T-helper 22 cell (primary cell): ENCODE measurements around the gene PTCHD4.

ENCODE experiments used
- DNase-seq: peaks from one replicate; pipeline ENCODE4 v3.0.0-alpha.2; 2020; ENCODE audit warnings: low read depth

Gene PTCHD4

GRCh38 chr6:48099713-48100587 lies 11.0 kb downstream of the PTCHD4 start:
- DNase-seq, result no peak

- no peak for DNase-seq
These were observed 12.1 kb downstream of the PTCHD4 start for GRCh38 chr6:48098923-48099322.

DNA sequence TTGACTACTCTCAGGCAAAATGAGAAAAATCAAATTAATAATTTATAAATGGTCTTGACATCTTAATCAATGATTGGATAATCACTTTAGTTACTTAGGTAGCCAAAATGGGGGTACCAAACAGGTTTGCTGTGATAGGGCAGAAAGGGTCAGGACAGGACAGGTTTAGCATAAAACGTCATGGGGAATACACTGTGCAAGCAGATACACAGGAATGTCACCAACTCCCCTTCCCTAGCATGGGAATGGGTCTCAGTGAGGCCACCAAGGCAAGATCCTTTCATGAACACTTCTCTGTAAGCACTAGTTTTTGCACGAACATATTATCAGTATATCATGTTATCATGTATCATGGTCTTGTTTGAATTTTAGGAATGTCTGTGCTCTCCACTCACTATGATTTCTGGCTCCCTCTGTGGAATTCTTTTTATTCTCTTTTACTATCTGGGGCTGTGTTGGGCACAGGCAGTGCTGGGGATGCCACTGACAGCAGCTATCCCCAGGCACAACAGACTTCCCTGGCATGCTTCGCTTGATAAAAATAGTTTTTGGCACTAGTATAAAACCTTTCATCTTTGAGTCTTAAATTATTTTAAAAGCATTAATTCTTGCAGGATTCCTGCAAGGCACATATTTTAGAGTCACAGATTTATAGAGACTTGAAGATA lies 18.3 kb downstream of the PTCHD4 start:
- no peak for DNase-seq

GRCh38 chr6:48090546-48090945 lies 20.5 kb downstream of the PTCHD4 start:
- no peak for DNase-seq

DNA sequence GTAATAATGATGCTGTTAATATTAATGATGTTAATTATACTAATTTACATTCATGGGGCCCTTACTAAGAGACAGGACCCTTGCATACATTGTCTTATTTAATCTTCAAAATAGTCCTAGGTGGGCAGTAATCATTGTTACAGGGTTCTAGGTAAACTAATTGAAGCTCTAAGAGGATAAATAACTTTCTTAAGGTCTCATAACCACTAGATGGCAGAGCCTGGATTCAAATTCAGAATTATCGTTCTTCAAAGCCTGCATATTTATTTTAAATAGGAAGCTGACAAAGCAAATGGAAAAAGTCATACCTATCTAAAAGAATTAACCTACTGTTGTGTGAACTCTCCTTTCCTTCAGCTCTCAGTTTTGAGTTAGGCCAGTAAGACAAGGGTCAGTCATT lies 23.5 kb downstream of the PTCHD4 start:
- no peak for DNase-seq

DNA sequence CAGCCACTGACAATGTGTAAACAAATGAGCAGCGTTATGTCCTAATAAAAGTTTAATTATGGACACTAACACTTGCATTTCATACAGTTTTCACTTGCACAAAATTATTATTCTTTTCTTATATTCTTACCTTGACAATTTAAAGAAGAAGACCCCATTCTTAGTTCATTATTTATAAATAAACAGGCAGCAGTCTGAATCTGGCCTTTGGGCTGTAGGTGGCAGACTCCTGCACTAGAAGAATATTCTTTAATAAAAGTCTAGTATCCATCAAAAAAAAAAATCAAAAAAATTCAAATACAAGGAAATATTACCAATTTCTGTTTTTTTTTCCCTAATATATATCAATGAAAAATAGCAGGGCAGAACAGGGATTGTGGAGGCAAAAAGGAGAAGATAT lies 24.8 kb downstream of the PTCHD4 start:
- no peak for DNase-seq

GRCh38 chr6:48085131-48085741 lies 25.8 kb downstream of the PTCHD4 start:
- DNase-seq, result no peak

DNA sequence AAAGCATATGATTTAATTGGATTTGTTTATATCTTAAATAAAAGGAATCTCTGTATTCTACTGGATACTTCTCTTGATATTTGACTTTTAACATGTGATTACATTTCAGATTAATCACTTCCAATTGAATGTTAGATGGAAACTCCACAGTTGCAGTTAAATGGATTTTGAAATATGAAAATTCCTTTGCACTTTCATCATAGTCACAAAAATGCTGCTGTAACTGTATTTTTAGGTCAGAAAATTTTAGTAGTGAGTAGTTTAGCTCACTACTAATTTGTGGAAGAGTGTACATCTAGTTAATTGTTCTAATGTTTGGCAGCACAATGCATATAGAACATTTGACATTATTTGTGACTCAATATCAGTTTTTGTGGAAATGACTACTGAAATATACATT lies 26.8 kb downstream of the PTCHD4 start:
- no peak for DNase-seq

- DNase-seq, result no peak
These were observed 30.6 kb downstream of the PTCHD4 start for GRCh38 chr6:48080227-48081009.

DNA sequence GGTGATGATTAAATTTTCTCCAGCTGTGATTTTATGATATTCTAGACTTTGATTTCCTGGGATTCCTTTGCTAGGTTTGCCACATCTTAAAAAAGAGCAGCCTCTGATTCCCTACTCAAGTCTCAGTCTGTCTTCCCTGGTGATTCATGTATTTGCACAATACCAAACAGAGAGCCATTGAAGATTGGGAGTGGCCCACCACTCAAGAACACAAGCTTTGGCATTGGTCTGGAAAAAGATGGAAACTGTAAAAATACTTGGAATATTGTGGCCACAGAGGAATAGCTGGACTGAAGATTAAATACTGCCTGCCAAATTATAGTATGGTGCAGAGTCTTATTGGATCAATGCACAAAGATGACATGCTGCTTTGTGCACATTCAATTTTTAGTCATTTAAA lies 32.9 kb downstream of the PTCHD4 start:
- no peak for DNase-seq

GRCh38 chr6:48075181-48075580 lies 35.8 kb downstream of the PTCHD4 start:
- DNase-seq, result no peak

DNA sequence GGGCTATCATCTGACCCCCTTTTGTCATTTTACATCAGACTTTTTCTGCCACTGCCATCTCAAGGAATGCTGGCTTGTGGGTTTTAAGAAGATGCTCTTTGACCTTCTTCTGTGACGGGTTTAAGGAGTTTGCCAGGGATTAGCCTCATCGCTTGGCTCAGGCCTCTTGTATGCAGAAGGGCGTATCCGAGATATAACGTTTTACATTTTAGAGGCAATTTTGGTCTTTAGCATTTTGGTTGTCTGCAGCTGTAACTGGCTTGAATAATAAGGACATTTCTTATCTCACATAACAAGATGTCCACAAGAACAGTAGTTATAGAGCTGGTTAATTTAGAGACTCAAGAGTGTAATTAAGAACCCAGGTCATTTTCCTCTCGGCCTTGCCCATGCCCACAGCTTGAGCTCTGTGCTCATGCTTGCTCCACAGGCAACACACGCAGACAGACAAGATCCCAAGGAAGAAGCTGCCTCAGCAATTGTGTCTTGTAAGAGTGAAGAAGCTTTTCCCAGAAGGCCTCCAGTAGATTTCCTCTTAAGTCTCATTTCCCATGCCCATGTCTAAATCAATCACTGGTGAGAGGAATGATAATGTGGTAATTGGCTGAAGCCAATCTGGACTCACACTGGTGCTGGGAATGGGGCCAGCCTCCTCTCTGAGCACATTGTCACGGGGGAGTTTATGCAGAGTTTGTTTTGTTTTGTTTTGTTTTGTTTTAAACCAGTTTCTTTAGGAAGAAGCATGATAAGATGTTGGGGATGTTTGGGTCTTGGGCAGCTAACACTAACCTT lies 36.8 kb downstream of the PTCHD4 start:
- no peak for DNase-seq

- DNase-seq, result no peak
These were observed 39.2 kb downstream of the PTCHD4 start for GRCh38 chr6:48071833-48072232.

- no peak for DNase-seq
These were observed 41.7 kb downstream of the PTCHD4 start for GRCh38 chr6:48069280-48069679.

GRCh38 chr6:48068278-48069251 lies 42.4 kb downstream of the PTCHD4 start:
- no peak for DNase-seq

DNA sequence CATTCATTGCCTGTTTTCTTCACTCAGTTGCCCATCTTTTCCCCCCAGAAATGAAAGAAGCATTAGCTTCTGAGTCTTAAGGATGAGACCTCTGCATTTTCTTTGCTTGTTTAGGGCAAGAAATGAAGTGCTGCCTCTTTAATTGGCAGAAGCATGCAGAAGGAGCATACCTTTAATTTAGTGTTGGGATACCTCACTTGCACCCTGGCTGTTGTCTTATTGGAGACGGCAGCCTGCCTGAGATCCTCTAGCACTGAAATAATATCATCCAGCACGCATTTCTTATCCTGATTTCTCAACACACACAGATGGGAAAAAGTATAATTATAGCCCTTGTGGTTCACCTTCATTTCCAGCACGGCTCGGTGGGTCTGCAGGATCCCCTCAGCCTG lies 43.1 kb downstream of the PTCHD4 start:
- DNase-seq, result no peak

GRCh38 chr6:48067148-48067712 lies 43.8 kb downstream of the PTCHD4 start:
- no peak for DNase-seq

GRCh38 chr6:48061265-48061990 lies 49.6 kb downstream of the PTCHD4 start:
- DNase-seq, result no peak
